ENCODE results near the gene SCAF4.
"Not testable (repeated sequence)": the region's sequence is repeated elsewhere in the genome, so short reads cannot be mapped to it uniquely, and the experiment has no call there.

SCAF4 gene

GRCh38 chr21:31737586-31738397 is 5.9 kb upstream of the SCAF4 start:
- DNase-seq (ENCODE audit: low read depth, low spot score), result not testable (repeated sequence)

GRCh38 chr21:31735511-31735992 is 3.6 kb upstream of the SCAF4 start:
- DNase-seq (ENCODE audit: low read depth, low spot score), result no peak

- DNase-seq (ENCODE audit: low read depth, low spot score), result no peak
Observed at GRCh38 chr21:31733551-31734149, 1.7 kb upstream of the SCAF4 start.

GRCh38 chr21:31732597-31733550 is 956 bp upstream of the SCAF4 start:
- DNase-seq (ENCODE audit: low read depth, low spot score), result no peak

DNA sequence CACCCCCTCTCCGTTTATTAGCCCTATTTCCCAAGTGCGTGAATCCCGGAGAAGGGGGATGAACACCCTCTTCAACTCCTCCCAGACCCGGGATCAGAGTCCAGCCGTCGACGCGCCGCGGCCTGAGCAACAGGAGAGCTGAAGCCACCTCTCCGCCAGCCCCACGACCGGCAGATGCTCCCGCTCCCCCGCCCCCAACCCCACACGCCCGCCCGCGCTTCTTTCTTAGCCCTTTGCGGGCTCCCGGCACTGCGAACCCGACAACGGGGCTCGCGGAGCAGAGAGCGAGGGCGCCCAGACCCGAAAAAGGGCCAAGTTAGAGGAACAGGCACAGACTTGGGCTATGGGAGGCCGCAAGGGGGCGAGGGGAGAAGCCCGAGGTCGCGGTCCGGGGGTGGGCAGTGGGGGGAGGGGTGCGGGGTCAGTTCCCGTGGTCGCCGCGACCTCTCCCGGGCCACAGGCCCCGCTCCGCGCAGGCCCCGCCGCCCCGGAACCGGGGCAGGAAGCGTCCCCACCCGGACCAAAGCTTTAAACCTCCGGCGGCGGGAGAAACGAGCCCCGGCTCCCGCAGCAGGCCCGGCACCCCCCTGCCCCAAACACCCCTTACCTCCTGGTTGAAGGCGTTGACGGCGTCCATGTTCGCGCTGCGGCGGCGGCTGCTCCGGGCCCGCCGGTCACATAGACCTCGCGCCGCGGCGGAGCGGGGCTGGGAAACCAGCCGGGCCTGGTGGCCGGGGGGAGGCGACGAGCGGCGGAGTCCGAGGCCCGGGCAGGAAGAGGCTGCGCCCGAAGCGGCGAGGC is 662 bp downstream of the SCAF4 start:
- DNase-seq (ENCODE audit: low read depth, low spot score), result peak; percentile 59

GRCh38 chr21:31730712-31731055 is 1.2 kb downstream of the SCAF4 start:
- peak; percentile 51 for DNase-seq (ENCODE audit: low read depth, low spot score)

GRCh38 chr21:31729622-31730343 is 2.1 kb downstream of the SCAF4 start:
- no peak for DNase-seq (ENCODE audit: low read depth, low spot score)

- no peak for DNase-seq (ENCODE audit: low read depth, low spot score)
Observed at GRCh38 chr21:31728952-31729351, 3.0 kb downstream of the SCAF4 start.

DNA sequence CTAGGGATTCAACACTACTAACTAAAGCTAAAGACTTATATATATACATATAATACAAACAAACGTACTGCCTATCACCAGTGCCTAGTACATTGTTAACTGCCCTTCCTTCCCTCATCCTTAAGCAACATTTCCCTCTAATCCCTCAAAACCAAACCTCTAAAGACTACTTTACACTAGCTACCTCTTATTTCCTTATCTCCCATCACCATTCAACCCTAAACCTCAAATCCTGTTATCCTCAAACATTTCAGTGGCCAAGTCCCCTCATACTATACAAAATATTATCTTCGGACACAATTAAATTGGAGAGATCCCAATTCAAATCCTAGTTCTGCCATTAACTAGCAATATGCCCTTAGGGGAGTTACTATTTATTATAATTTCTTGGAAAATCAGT is 3.7 kb downstream of the SCAF4 start:
- DNase-seq (ENCODE audit: low read depth, low spot score), result no peak

GRCh38 chr21:31727181-31727580 is 4.7 kb downstream of the SCAF4 start:
- no peak for DNase-seq (ENCODE audit: low read depth, low spot score)

DNA sequence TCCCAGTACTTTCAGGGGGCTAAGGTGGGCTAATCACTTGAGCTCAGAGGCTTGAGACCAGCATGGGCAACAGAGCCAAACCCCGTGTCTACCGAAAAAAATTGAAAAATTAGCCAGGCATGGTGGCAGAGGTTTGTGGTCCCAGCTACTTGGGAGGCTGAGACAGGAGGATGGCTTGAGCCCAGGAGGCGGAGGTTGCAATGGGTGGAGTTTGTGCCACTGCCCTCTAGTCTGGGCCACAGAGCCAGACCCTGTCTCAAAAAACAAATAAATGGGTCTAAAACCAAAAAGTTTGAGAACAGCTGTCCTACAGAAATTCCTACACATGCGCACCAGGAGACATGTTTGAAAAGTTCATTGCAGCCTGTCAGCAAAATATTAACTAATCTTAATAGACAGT is 5.5 kb downstream of the SCAF4 start:
- DNase-seq (ENCODE audit: low read depth, low spot score), result no peak

- no peak for DNase-seq (ENCODE audit: low read depth, low spot score)
Observed at GRCh38 chr21:31725202-31725839, 6.6 kb downstream of the SCAF4 start.

DNA sequence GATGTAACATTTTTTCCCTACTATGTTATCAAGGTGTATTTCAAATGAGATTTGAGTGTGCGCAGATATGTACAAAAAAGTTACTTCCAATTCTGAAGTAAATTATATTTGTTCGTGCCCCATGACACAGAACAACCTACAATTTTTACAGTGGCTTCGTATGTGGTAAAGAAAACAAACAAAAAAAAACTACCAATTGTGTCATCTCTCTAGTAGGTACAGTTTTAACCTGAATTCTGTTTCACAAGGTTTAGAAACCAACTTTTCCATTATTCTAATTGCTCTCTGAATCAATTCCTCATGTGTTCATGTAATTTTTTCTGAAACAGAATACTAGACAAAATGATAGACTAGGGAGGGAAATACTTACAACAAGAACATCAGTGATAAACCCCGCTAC is 7.4 kb downstream of the SCAF4 start:
- no peak for DNase-seq (ENCODE audit: low read depth, low spot score)

DNA sequence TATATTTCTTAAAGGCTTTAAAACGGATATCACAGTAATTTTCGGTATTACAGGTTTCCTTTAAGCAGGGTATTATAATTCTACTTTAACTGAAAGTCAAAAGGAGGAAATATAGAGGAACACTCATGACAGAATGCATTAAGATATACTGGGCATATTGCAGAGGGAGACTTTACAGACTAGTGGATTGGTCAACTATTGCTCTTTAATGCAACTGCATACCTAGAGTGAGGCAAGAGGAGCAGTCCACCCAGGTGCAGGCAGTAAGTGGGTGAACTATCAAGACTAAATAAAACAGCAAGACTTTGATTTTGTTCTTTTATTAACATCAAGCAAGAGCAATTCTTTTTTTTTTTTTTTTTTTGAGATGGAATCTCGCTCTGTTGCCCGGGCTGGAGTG is 10.5 kb downstream of the SCAF4 start:
- no peak for DNase-seq (ENCODE audit: low read depth, low spot score)

DNA sequence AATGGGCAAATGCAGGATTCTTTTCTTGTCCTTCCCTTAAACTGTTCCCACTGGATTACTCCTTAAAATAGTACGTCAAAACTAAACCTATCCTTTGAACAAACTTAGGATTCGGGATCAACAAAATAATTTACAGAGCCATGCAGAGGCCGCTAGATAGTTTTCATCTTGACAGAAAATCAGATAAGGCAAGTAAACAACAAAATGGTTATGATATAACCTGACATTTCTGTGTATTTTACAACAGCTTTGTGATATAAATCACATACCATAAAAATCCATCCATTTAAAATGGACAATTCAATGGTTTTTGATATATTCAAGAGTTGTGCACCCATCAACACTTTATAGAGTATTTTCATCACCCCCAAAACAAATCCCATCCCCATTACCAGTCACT is 11.2 kb downstream of the SCAF4 start:
- no peak for DNase-seq (ENCODE audit: low read depth, low spot score)

DNA sequence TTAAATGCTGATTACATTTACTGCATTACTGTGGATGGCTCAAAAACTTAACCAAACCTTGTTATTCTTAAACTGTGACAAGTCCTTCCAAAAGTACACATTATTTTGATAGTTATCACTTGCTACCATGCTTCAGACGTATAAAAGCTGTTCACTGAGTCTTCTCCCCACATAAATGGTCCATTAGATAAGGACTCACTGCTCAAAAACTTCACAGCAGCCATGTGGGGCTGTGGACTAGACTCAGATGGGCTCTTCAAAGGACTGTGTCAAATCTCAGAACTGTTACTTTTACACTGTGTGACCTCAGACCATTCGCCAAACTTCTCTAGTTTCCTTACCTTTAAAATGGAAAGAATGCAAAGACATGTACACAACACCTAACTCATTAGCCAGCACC is 11.6 kb downstream of the SCAF4 start:
- no peak for DNase-seq (ENCODE audit: low read depth, low spot score)

- no peak for DNase-seq (ENCODE audit: low read depth, low spot score)
Observed at GRCh38 chr21:31716106-31716505, 15.8 kb downstream of the SCAF4 start.

- DNase-seq (ENCODE audit: low read depth, low spot score), result no peak
Observed at GRCh38 chr21:31714741-31715365, 17.1 kb downstream of the SCAF4 start.

DNA sequence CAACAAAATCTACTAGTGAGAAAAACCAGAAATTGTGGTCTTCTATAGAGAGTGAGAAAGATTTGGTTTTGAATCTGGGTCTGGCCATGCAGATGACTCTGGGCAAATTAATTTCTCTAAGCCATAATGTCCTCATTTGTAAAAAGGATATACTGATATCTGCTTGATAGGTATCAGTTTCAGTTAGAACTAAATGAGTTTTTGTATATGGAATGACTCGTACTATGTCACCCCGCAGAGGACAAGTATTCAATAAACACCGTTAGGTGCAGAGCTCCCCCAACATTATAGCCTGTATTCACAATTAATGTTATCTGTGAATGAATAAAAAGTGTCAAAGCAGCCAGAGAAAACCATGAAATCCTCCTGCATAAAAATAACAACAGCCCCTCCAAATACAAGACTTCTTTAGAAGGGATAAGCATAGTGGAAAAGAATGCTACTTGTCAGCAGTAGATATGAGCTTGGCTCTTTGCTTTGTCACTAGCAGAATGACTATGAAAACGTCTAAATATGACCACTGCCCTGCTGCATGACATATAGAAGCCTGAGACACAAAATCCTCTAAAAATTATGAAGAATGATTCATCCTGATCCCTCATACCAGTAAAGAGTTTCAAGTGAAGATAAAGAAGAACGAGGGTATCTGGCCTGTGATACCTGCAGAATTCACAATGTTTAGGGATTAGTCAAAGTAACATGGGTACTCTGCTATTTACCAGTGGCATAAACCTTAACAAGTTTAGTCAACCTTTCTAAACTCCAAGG is 17.8 kb downstream of the SCAF4 start:
- peak; percentile 11 for DNase-seq (ENCODE audit: low read depth, low spot score)

All from astrocyte of the hippocampus (primary cell).